Measurements from ENCODE around the gene DENND1C.

GRCh38 chr19:6431891-6432290 is 49.7 kb downstream of the DENND1C start:
- TF ChIP-seq HDAC6 (IDR thresholded peaks at IDR 0.05; ENCODE audit: low read depth, low read length) (no peak), CTCF (IDR thresholded peaks at IDR 0.05; ENCODE audit: control extremely low read depth in 1 of 3, insufficient read depth in 1 of 3, low read depth in 1 of 3, low read length in 3 of 3) (no peak), EZH2 (IDR thresholded peaks at IDR 0.05; ENCODE audit: low read depth, low read length, severe bottlenecking) (no peak), POLR2A (IDR thresholded peaks at IDR 0.05; ENCODE audit: control extremely low read depth in 1 of 2, low read depth in 2 of 2, low read length in 2 of 2) (no peak), SP1 (IDR thresholded peaks at IDR 0.05; ENCODE audit: low read depth, low read length) (no peak), CHD1 (IDR thresholded peaks at IDR 0.05; ENCODE audit: low read depth, low read length) (no peak), POLR2AphosphoS5 (IDR thresholded peaks at IDR 0.05; ENCODE audit: low read depth, low read length) (no peak), JUN (IDR thresholded peaks at IDR 0.05; ENCODE audit: low read depth, low read length) (no peak), GABPA (IDR thresholded peaks at IDR 0.05; ENCODE audit: borderline replicate concordance, insufficient read depth, low read length) (no peak)
